Gastrocnemius medialis (tissue), 4 donors: ENCODE measurements around the gene ETV6.

ENCODE experiments used
- CTCF ChIP-seq, 5 experiments: fragments of 450-650 bp in 3 of 5; fragments of 200-600 bp in 2 of 5; sonication (generic) in 2 of 5; IDR thresholded peaks in 4 of 5; conservative IDR thresholded peaks in 1 of 5; 1 replicate in 4 of 5; 2 replicates in 1 of 5; pipeline ENCODE4 v1.5.1; 2016 to 2019; ENCODE audit warnings: antibody characterized with exemption in 5 of 5, mild to moderate bottlenecking in 3 of 5, moderate library complexity in 3 of 5
- POLR2A ChIP-seq, 2 donors: fragments of 450-650 bp; IDR thresholded peaks; one replicate each; pipeline ENCODE4 v1.6.1; 2017; ENCODE audit warnings: antibody characterized with exemption in 2 of 2, mild to moderate bottlenecking in 2 of 2, moderate library complexity in 2 of 2

DNA sequence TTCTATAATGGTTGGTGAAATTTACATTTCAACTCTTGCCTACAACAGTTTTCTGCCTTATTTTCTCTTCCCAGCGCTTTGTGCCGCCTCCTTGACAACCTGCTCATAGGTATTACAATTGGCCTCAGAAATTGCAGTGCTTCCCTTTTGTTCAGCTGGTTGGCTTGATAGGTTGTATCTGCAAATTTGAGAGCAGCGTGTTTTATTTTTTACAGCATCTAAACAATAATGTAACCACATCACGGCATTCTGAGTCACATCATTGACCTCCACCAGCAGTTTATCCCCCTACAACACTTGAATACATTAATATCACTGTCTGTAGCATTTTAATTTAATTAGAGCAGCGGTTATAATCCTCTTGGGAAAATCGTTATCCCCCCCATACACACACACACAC is 99.4 kb downstream of the ETV6 start:
- TF ChIP-seq CTCF (IDR thresholded peaks at IDR 0.05 in 4 of 5, conservative IDR thresholded peaks at IDR 0.05 in 1 of 5): no peak
- TF ChIP-seq POLR2A (IDR thresholded peaks at IDR 0.05): no peak
